ENCODE data around the gene ELOB. TPM values are rescaled to one million over a fixed set of nuclear protein-coding genes. Genes with fewer than 3 reads are reported as not detected.

Gene ELOB
- total RNA-seq, 1 experiment from 2014 or later, result 175 TPM

DNA sequence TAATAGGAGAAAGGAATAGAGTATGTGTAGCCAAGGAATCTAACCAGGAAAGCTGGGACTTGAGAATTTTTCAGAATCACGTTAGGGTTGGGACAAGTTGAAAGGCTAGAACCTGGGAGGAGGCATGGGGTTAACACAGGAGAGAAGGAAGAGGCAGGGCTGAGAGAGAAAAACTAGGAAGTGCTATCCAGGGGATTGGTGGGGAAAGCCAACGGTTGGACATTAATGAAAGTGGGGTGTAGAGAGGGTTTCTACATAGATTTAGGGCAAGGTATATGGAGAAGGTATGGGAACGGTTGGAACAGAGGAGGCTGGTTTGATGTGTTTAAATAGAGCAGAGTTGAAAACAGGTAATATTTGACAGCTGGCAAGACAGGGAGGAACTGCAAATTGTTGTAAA, 21.9 kb downstream of the ELOB start:
- no peak for DNase-seq
- no peak for TF ChIP-seq CTCF (IDR thresholded peaks at IDR 0.05; ENCODE audit: insufficient read depth in 1 of 2, low read depth in 1 of 2, low read length in 1 of 2, severe bottlenecking in 1 of 2, unreplicated experiment in 1 of 2)
- Histone ChIP-seq H3K27me3 (replicated peaks; ENCODE audit: control insufficient read depth, insufficient read depth, low read length) (no peaks in the 10 kb centered on the region), H3K4me1 (peaks cover 8% of the 10 kb centered on the region; the same call in 1 of the 2 replicates), H3K4me3 (ENCODE audit: low read depth, low read length) (no peak overlapping the region), H3K36me3 (ENCODE audit: control insufficient read depth, insufficient read depth, low read length) (peaks cover 7% of the 10 kb centered on the region), H3K9me3 (no peaks in the 10 kb centered on the region)
- intact Hi-C loops (cut with micrococcal nuclease; ENCODE audit: unreplicated experiment), result no loop called here
- Mint-ChIP-seq H3K36me3 (ENCODE audit: insufficient read depth, unreplicated experiment) (peaks cover 93% of the 10 kb centered on the region), H3K4me1 (ENCODE audit: low read depth, unreplicated experiment) (peaks cover 37% of the 10 kb centered on the region), H3K27me3 (ENCODE audit: insufficient read depth, unreplicated experiment) (no peaks in the 10 kb centered on the region), H3K4me3 (ENCODE audit: unreplicated experiment) (peak overlapping the region; percentile 78), H3K9me3 (ENCODE audit: unreplicated experiment) (no peaks in the 10 kb centered on the region), H3K27ac (ENCODE audit: unreplicated experiment) (peak overlapping the region; percentile 21)
- ChIA-PET CTCF (no interaction called here), POLR2A (no interaction called here)
- BruUV-seq (replicated peaks), result no TSS peak

DNA sequence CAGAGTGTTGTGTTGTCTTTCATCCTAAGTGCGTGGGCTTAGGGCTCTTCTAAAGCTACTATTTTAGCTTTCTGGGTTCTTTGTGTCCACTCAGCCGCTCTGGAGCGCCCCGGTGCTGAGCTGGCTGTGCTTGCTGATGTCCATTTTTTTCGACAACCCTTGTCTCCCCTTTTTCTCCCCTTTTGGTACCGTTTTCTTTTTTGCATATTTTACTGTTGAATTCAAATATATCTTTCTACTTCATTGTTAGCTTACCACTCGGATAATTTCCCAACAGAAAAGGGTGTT, 23.4 kb downstream of the ELOB start:
- peaks cover 78% of the 10 kb centered on the region for H3K36me3 Mint-ChIP-seq (ENCODE audit: insufficient read depth, unreplicated experiment)
- ChIA-PET CTCF (interaction anchor here (1.0 kb wide), 1 partner anchor 21 kb away, joined by 3 read pairs; no protein-coding TSS in a partner anchor), POLR2A (interaction anchor here (0.9 kb wide), 1 partner anchor 20 kb away, joined by 3 read pairs; no protein-coding TSS in a partner anchor)
- no peaks in the 10 kb centered on the region for H3K9me3 Mint-ChIP-seq (ENCODE audit: unreplicated experiment)
- H3K27ac Mint-ChIP-seq (ENCODE audit: unreplicated experiment), result peak overlapping the region; percentile 97
- BruUV-seq (replicated peaks), result no TSS peak
- intact Hi-C loops (cut with micrococcal nuclease; ENCODE audit: unreplicated experiment), result loop anchor here (5.0 kb wide), 1 partner anchor 104 kb away; the partner anchor contains the start of gene PRSS22
- peaks cover 34% of the 10 kb centered on the region for H3K4me1 Mint-ChIP-seq (ENCODE audit: low read depth, unreplicated experiment)
- Histone ChIP-seq H3K4me3 (ENCODE audit: low read depth, low read length) (peak overlapping the region; percentile 75), H3K27me3 (replicated peaks; ENCODE audit: control insufficient read depth, insufficient read depth, low read length) (no peaks in the 10 kb centered on the region), H3K4me1 (peaks cover 8% of the 10 kb centered on the region; the same call in 1 of the 2 replicates), H3K9me3 (no peaks in the 10 kb centered on the region), H3K36me3 (ENCODE audit: control insufficient read depth, insufficient read depth, low read length) (peaks cover 3% of the 10 kb centered on the region)
- no peak for DNase-seq
- peak overlapping the region; percentile 78 for H3K4me3 Mint-ChIP-seq (ENCODE audit: unreplicated experiment)
- H3K27me3 Mint-ChIP-seq (ENCODE audit: insufficient read depth, unreplicated experiment), result no peaks in the 10 kb centered on the region
- TF ChIP-seq CTCF (IDR thresholded peaks at IDR 0.05; ENCODE audit: insufficient read depth in 1 of 2, low read depth in 1 of 2, low read length in 1 of 2, severe bottlenecking in 1 of 2, unreplicated experiment in 1 of 2), result no peak

DNA sequence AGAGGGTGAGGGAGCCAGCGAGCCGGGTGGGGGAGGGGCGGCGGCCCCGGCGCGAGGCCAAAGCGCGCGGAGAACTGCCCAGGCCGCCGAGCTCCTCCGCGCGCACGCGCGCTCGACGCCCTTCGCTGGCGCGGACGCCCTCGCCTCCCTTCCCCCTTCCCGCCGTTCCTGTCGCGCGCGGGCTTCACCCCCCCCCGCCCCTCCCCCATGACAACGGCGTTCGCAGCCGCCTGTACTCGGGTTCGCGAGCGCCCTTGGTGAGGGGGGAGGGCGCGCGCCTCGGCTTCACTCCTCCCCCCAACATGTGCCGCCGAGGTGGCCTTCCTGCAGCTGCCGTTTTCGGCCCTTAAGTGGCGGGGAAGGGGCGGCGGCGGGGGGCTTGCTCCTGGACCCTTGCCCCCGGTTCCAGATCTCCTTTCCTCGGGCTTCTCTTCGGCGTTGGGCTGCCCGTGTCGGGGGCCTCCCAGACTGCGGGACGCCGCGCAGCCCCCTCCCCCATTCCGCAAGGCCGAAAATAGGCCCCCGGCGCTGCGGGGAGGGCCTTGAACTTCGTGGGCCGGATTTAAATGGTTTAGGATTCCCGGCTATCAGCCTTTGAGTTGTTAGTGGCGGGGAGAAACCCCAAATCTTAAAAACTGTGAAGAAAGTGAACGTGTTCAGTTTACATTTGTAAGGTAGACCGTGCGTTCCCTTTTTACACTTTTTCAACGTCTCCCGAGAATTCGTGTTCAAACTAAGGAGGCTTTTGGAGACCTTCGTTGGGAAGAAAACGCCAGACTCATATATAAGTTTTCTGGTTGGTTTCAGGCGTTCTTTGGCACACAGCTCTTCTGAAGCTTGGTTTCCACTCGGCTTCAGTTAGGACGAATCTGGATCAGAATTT, 24.0 kb downstream of the ELOB start:
- Mint-ChIP-seq H3K36me3 (ENCODE audit: insufficient read depth, unreplicated experiment) (peaks cover 72% of the 10 kb centered on the region), H3K4me1 (ENCODE audit: low read depth, unreplicated experiment) (peaks cover 31% of the 10 kb centered on the region), H3K4me3 (ENCODE audit: unreplicated experiment) (peak overlapping the region; percentile 78), H3K27me3 (ENCODE audit: insufficient read depth, unreplicated experiment) (no peaks in the 10 kb centered on the region), H3K9me3 (ENCODE audit: unreplicated experiment) (no peaks in the 10 kb centered on the region), H3K27ac (ENCODE audit: unreplicated experiment) (peak overlapping the region; percentile 97)
- ChIA-PET CTCF (interaction anchor here (0.5 to 1.0 kb wide), 4 partner anchors 9 to 730 kb away, joined by 3 to 9 read pairs (median 6); no protein-coding TSS in a partner anchor), POLR2A (interaction anchor here (0.6 to 2.4 kb wide), 12 partner anchors 14 to 744 kb away, joined by 3 to 13 read pairs (median 6); partner anchors contain the start of genes ELOB, FLYWCH2 and KCTD5)
- BruUV-seq (replicated peaks), result no TSS peak
- Histone ChIP-seq H3K4me3 (ENCODE audit: low read depth, low read length) (peak overlapping the region; percentile 75), H3K9me3 (no peaks in the 10 kb centered on the region), H3K4me1 (peaks cover 8% of the 10 kb centered on the region; the same call in 1 of the 2 replicates), H3K27me3 (replicated peaks; ENCODE audit: control insufficient read depth, insufficient read depth, low read length) (no peaks in the 10 kb centered on the region), H3K36me3 (ENCODE audit: control insufficient read depth, insufficient read depth, low read length) (peaks cover 3% of the 10 kb centered on the region)
- no peak for TF ChIP-seq CTCF (IDR thresholded peaks at IDR 0.05; ENCODE audit: insufficient read depth in 1 of 2, low read depth in 1 of 2, low read length in 1 of 2, severe bottlenecking in 1 of 2, unreplicated experiment in 1 of 2)
- DNase-seq, result peak; percentile 85 to 90
- intact Hi-C loops (cut with micrococcal nuclease; ENCODE audit: unreplicated experiment), result loop anchor here (1.0 to 5.0 kb wide), 2 partner anchors 32 to 104 kb away; partner anchors contain the start of gene PRSS22
